Type B pancreatic cell (in vitro differentiated cells): ENCODE results near the gene MPO. TPM values are rescaled to one million over a fixed set of nuclear protein-coding genes. Genes with fewer than 3 reads are reported as not detected.

ENCODE experiments used
- DNase-seq: peaks from one replicate; pipeline ENCODE4 v3.0.0; 2021; ENCODE audit warnings: mixed read lengths; ENCODE audit not compliant: unreplicated experiment; ENCODE audit errors: extremely low spot score
- H3K27ac Mint-ChIP-seq: 2 replicates; pipeline ENCODE4 v1.8.0; 2021; ENCODE audit warnings: mild to moderate bottlenecking, mixed read lengths
- H3K27me3 Mint-ChIP-seq: 2 replicates; pipeline ENCODE4 v1.8.0; 2021; ENCODE audit warnings: mixed read lengths
- H3K36me3 Mint-ChIP-seq: 2 replicates; pipeline ENCODE4 v1.8.0; 2021; ENCODE audit warnings: mixed read lengths
- H3K4me1 Mint-ChIP-seq: one replicate; pipeline ENCODE4 v1.8.0; 2021; ENCODE audit warnings: mixed read lengths; ENCODE audit not compliant: unreplicated experiment
- H3K4me3 Mint-ChIP-seq: 2 replicates; pipeline ENCODE4 v1.8.0; 2021; ENCODE audit warnings: mild to moderate bottlenecking, mixed read lengths
- H3K9me3 Mint-ChIP-seq: 2 replicates; pipeline ENCODE4 v1.8.0; 2021; ENCODE audit warnings: mixed read lengths
- long read RNA-seq: library from polyadenylated mRNA; unstranded; transcript quantifications from one replicate; pipeline ENCODE4 v2.0.0, GENCODE V29; 2020
- total RNA-seq: library from RNA; stranded (reverse); gene quantifications from 2 replicates; pipeline ENCODE4 v1.2.1, GENCODE V29; 2021; ENCODE audit warnings: low replicate concordance
- TF ChIP-seq, protein P1 (sequence below): fragments of 200-600 bp; sonication (generic); conservative IDR thresholded peaks from 2 replicates; pipeline ENCODE4 v1.5.0; 2021; ENCODE audit warnings: antibody characterized with exemption, mild to moderate bottlenecking

Gene MPO
- total RNA-seq = not detected in 2 replicates
- long read RNA-seq = 0 reads

DNA sequence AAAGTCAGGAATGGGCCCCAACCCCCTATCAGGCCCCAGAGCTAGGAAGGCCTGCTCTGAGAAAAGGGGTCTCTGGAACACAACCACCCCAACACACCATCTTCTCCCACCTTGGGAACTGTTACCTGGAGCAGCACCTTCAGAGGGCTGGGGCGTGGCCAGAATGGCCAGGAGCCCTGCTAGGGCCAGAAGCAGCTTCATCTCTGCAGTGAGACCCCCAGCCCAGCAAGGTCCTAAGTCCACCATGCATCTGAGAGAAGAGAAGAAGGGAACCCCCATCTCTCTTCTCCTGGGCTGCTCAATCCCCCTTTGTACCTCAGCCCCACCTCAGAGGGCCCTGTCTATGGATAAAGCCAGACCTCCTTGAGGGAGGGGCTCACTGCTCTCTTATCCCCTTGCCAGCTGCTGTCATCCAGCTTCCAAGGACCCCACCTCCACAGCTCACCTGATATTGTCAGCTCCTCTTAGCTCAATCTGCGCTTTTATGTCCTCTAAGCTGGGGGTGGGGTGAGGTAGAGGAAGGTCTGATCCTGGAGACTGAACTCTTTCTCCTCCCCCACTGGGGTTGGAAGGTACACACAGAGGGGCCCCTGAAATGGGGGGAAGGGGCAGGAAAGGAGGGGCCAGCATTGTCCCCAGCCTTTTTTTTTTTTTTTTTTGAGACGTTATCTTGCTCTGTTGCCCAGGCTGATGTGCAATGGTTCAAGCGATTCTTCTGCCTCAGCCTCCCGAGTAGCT, at the start of gene MPO:
Gene MPO, minus strand, starts transcription at position 456 of the 738 bp plus-strand sequence. Its CDS starts 177 bp downstream, at position 279.
- H3K27ac Mint-ChIP-seq = no peak within 1 kb of the TSS
- no peak for DNase-seq
- no peaks in the 10 kb centered on the region for H3K36me3 Mint-ChIP-seq
- H3K4me3 Mint-ChIP-seq = no peak within 1 kb of the TSS
- TF ChIP-seq, protein P1, sequence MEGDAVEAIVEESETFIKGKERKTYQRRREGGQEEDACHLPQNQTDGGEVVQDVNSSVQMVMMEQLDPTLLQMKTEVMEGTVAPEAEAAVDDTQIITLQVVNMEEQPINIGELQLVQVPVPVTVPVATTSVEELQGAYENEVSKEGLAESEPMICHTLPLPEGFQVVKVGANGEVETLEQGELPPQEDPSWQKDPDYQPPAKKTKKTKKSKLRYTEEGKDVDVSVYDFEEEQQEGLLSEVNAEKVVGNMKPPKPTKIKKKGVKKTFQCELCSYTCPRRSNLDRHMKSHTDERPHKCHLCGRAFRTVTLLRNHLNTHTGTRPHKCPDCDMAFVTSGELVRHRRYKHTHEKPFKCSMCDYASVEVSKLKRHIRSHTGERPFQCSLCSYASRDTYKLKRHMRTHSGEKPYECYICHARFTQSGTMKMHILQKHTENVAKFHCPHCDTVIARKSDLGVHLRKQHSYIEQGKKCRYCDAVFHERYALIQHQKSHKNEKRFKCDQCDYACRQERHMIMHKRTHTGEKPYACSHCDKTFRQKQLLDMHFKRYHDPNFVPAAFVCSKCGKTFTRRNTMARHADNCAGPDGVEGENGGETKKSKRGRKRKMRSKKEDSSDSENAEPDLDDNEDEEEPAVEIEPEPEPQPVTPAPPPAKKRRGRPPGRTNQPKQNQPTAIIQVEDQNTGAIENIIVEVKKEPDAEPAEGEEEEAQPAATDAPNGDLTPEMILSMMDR = no peak
- H3K27me3 Mint-ChIP-seq = peaks cover 40% of the 10 kb centered on the region
- no peaks in the 10 kb centered on the region for H3K4me1 Mint-ChIP-seq
- H3K9me3 Mint-ChIP-seq = no peaks in the 10 kb centered on the region

DNA sequence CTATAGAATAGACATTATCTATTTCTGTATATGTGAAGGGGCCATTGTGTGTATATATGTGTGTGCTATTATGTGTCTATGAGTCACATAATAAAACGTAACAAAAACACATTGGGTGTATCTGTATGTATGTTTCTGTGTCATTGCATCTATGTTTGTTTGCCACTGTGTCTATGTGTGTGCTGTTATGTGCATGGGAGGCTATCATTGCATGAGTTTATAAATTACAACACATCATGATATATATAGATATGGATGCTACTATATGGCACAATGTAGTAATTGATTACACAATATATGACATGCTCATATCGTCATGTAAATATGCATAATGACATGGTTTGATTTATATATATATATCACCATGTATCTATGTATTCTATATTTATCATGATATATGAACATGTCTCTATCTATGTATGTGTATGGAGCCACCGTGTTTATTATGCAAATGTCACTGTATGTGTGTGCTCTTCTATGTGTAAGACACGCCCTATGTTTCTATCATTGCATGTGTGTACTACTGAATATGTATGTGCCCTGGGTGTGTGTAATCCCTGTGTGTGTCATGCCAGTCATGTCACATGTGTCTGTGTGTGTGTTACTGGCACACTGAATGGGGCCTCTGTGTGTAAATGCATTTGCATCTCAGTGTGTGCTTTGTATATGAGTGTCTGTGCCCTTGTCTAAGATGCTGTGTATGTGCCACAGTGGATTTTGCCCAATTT, 49.2 kb upstream of the MPO start:
- Mint-ChIP-seq H3K27me3 (peaks cover 17% of the 10 kb centered on the region), H3K4me1 (peaks cover 22% of the 10 kb centered on the region), H3K4me3 (no peak overlapping the region), H3K9me3 (no peaks in the 10 kb centered on the region), H3K27ac (no peak overlapping the region), H3K36me3 (no peaks in the 10 kb centered on the region)
- TF ChIP-seq, protein P1 = no peak
- DNase-seq = no peak

DNA sequence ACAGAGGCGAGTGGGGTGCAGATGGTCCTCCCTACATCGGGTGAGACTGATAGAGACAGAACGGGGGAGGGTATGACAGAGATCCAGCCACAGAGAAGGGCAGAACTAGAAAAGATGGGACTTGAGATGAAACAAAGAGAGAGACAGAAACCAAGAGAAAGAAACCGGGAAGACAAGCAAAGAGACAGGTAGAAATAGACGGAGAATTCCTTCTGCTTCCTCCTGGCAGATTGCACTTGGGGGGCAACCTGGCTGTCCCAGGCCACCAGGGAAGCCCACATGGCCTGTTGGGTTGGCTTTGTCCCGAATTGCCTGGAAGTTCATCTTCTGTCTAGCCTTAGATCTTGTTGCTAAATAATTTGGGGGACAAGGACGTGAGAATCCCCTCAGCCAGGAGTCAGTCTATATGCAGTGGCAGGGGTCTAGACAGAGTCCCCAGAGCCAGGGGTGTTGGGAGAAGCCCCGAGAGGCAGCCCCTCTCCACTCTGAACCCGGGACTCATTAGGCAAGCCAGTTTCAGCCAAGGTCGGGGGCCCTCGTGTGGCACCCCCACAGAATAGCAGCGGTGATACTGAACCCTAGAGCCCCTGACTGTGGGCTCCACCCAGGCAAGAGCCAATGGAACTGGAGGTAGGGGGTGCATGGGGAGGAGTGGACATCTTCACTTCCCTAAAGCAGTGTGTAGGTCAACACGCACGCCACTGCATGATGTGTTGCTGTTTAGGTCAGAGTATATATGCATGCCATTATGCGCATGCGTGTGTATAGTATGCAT, 48.5 kb upstream of the MPO start:
- Mint-ChIP-seq H3K9me3 (no peaks in the 10 kb centered on the region), H3K4me3 (peak overlapping the region; percentile 69), H3K27me3 (peaks cover 17% of the 10 kb centered on the region), H3K4me1 (peaks cover 23% of the 10 kb centered on the region), H3K36me3 (no peaks in the 10 kb centered on the region), H3K27ac (no peak overlapping the region)
- no peak for DNase-seq
- TF ChIP-seq, protein P1 = peak; percentile 26

- H3K27me3 Mint-ChIP-seq = peaks cover 17% of the 10 kb centered on the region
- DNase-seq = no peak
- peaks cover 23% of the 10 kb centered on the region for H3K4me1 Mint-ChIP-seq
- TF ChIP-seq, protein P1 = no peak
- no peaks in the 10 kb centered on the region for H3K9me3 Mint-ChIP-seq
- peak within 1 kb of the TSS; percentile 69 for H3K4me3 Mint-ChIP-seq
- no peak within 1 kb of the TSS for H3K27ac Mint-ChIP-seq
- no peaks in the 10 kb centered on the region for H3K36me3 Mint-ChIP-seq
These were observed 47.7 kb upstream of the MPO start, which contains the start of gene TSPOAP1 for GRCh38 chr17:58328195-58329034. Gene TSPOAP1, minus strand, starts transcription at chr17:58328795. Its CDS starts 875 bp downstream, at chr17:58327920.
